Right hindlimb (tissue), 1 donor: ENCODE data around the gene SUGCT.

ENCODE experiments used
- DNase-seq: peaks from one replicate; pipeline ENCODE4 v3.0.0-alpha.2; 2018

SUGCT gene

GRCh38 chr7:40536421-40536820, 401.6 kb downstream of the SUGCT start:
- DNase-seq, result no peak

GRCh38 chr7:40538281-40538680, 403.5 kb downstream of the SUGCT start:
- no peak for DNase-seq

- DNase-seq, result no peak
Measured at GRCh38 chr7:40541336-40541735, 406.5 kb downstream of the SUGCT start.

- DNase-seq, result no peak
Measured at GRCh38 chr7:40542982-40543741, 408.4 kb downstream of the SUGCT start.

GRCh38 chr7:40544221-40544723, 409.5 kb downstream of the SUGCT start:
- DNase-seq, result no peak

- DNase-seq, result no peak
Measured at GRCh38 chr7:40544871-40545303, 410.1 kb downstream of the SUGCT start.

GRCh38 chr7:40545739-40546138, 410.9 kb downstream of the SUGCT start:
- no peak for DNase-seq

GRCh38 chr7:40546616-40547501, 412.1 kb downstream of the SUGCT start:
- DNase-seq, result no peak

GRCh38 chr7:40549372-40550039, 414.7 kb downstream of the SUGCT start:
- DNase-seq, result no peak

GRCh38 chr7:40551685-40552576, 417.1 kb downstream of the SUGCT start:
- no peak for DNase-seq

- DNase-seq, result no peak
Measured at GRCh38 chr7:40560672-40561071, 425.9 kb downstream of the SUGCT start.

- DNase-seq, result no peak
Measured at GRCh38 chr7:40566879-40567278, 432.1 kb downstream of the SUGCT start.

GRCh38 chr7:40569326-40569725, 434.5 kb downstream of the SUGCT start:
- DNase-seq, result no peak

- no peak for DNase-seq
Measured at GRCh38 chr7:40570223-40570622, 435.4 kb downstream of the SUGCT start.

GRCh38 chr7:40571796-40572195, 437.0 kb downstream of the SUGCT start:
- peak; percentile 31 for DNase-seq

- no peak for DNase-seq
Measured at GRCh38 chr7:40572810-40573465, 438.1 kb downstream of the SUGCT start.

GRCh38 chr7:40579401-40579800, 444.6 kb downstream of the SUGCT start:
- no peak for DNase-seq

GRCh38 chr7:40580776-40581175, 446.0 kb downstream of the SUGCT start:
- DNase-seq, result no peak

- DNase-seq, result no peak
Measured at GRCh38 chr7:40582539-40582938, 447.7 kb downstream of the SUGCT start.

- DNase-seq, result peak; percentile 29
Measured at GRCh38 chr7:40583667-40584444, 449.1 kb downstream of the SUGCT start.
